KOPT-K1 (cell line): ENCODE data around the gene SPEN.
A peak's percentile ranks its signal among the peaks of the same experiment; 100 is the strongest.
"Not testable (repeated sequence)": the region's sequence is repeated elsewhere in the genome, so short reads cannot be mapped to it uniquely, and the experiment has no call there.

Experiments
- H3K27ac ChIP-seq: fragments of 200-600 bp; sonication (generic); 2 replicates; pipeline ENCODE4 v1.5.1; 2016; ENCODE audit warnings: antibody characterized with exemption, mild to moderate bottlenecking, low read depth, low read length; ENCODE audit not compliant: poor library complexity, severe bottlenecking
- H3K36me3 ChIP-seq: fragments of 200-600 bp; sonication (generic); 2 replicates; pipeline ENCODE4 v1.5.1; 2017; ENCODE audit warnings: antibody characterized with exemption, mild to moderate bottlenecking, low read length, moderate library complexity; ENCODE audit not compliant: insufficient read depth
- H3K9me3 ChIP-seq: fragments of 200-600 bp; sonication (generic); 2 replicates; pipeline ENCODE4 v1.5.1; 2017; ENCODE audit warnings: antibody characterized with exemption, low read length, mild to moderate bottlenecking; ENCODE audit not compliant: insufficient read depth, poor library complexity, severe bottlenecking

Gene SPEN

DNA sequence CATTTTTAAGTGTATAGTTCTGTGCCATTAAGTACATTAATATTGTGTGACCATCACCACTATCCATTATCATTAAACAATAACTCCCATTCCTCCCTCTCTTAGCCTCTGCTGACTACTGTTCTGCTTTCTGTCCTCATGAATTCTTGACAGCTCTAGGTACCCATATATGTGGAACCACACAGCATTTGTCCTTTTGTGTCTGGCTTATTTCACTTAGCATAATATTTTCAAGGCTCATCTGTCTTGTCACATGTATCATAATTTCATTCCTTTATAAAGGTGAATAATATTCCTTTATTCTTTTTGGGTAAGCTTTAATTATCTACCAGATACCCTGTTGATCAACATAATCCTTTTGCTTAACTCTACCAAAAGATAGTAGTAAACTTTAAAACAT, 47.7 kb downstream of the SPEN start:
- no peak overlapping the region for H3K27ac ChIP-seq
- peaks cover 56% of the 10 kb centered on the region for H3K36me3 ChIP-seq
- no peaks in the 10 kb centered on the region for H3K9me3 ChIP-seq

DNA sequence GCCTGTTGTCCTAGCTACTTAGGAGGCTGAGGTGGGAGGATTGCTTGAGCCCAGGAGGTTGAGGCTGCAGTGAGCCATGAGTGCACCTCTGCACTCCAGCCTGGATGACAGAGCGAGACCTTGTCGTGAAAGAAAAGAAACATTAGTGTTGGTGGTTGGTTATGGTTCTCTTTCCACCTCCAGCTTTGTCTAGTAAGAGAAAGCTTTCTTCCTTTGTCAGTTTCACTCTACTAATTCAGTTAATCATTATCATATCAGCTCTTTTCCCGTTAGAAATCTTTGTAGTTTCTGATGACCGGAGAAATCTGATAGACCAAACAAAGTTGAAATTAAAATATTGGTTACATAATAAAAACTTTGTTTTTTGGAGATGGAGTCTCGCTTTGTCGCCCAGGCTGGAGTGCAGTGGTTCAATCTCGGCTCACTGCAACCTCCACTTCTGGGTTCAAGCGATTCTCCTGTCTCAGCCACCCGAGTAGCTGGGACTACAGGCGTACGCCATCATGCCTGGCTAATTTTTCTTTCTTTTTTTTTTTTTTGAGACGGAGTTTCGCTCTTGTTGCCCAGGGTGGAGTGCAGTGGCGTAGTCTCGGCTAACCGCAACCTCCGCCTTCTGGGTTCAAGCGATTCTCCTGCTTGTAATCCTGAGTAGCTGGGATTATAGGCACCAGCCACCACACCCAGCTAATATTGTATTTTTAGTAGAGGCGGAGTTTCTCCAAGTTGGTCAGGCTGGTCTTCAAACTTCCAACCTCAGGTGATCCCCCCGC, 49.5 kb downstream of the SPEN start:
- H3K36me3 ChIP-seq, result peaks cover 42% of the 10 kb centered on the region
- not testable (repeated sequence) for H3K9me3 ChIP-seq, H3K27ac ChIP-seq

DNA sequence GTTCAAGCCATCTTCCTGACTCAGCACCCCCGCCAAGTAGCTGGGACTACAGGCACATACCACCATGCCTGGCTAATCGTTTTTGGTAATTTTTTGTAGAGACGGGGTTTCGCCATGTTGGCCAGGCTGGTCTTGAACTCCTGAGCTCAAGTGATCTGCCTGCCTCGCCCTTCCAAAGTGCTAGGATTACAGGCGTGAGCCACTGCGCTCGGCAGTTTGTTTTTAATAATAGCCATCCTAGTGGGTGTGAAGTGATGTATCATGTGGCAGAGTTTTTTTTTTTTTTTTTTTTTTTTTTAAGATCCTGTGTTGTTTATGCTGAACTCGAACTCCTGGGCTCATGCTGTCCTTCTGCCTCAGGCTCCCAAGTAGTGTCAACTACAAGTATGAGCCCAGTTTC, 51.8 kb downstream of the SPEN start:
- Histone ChIP-seq H3K27ac (no peak overlapping the region), H3K9me3 (no peaks in the 10 kb centered on the region), H3K36me3 (peaks cover 33% of the 10 kb centered on the region)

DNA sequence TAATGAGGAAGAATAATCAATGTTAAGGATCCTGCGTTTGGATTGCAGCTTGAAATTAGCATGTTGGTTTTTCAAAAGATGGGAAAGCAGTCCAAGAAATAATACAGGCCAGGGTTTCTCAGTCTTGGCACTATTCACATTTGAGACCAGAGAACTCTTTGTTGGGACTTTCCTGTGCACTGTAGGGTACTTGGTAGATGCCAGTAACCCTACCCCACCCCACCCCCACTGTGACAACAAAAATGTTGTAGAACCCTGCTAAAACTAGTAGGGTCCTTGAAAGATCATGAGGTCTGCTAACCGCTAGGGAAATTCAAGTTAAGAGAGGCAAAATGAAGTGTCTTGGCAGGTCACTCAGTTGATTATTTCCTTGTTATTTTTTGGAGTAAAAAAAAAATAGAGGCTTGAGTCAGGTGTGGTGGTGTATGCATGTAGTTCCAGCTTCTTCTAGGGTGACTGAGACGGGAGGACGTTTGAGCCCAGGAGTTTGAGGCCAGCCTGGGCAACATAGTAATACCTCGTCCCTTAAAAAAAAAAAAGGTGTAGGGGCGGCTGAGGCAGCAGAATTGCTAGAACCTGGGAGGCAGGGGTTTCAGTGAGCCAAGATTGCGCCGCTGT, 53.3 kb downstream of the SPEN start:
- no peaks in the 10 kb centered on the region for H3K9me3 ChIP-seq
- peaks cover 36% of the 10 kb centered on the region for H3K36me3 ChIP-seq
- H3K27ac ChIP-seq, result no peak overlapping the region

DNA sequence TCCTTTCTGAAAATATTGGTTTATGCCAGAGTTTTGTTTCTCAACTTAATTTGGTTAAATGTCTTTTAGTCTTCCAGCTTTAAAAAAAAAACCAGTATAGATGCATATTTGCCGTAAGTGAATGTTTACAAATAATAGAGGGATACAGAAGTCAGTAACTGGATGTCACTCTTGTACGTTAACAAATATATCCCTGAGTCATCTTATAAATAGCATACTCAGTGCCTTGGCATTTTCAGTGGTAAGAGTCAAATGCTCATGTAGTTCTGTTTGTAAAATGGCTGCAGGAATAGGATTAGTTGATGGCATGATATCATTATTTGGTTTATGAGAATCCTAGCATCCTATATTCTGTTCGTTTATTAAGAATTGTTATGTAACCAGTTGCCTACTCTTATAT, 55.4 kb downstream of the SPEN start:
- H3K27ac ChIP-seq, result no peak overlapping the region
- H3K36me3 ChIP-seq, result peaks cover 53% of the 10 kb centered on the region
- no peaks in the 10 kb centered on the region for H3K9me3 ChIP-seq

DNA sequence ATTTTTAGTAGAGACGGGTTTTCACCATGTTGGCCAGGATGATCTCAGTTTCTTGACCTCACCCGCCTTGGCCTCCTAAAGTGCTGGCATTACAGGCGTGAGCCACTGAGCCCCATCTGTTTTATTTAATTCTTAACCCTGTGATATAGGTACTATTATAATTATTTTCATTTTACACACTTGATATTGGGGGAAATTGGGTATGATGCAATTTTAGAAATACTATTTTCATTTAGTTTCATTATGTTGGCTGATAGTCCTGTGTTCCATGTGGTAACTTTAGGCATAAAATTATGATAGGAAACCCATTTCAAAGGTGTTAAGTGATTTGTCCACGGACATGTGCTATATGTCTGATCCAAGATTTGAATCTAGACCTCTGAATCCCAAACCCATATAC, 61.1 kb downstream of the SPEN start:
- H3K9me3 ChIP-seq, result no peaks in the 10 kb centered on the region
- no peak overlapping the region for H3K27ac ChIP-seq
- peaks cover 88% of the 10 kb centered on the region for H3K36me3 ChIP-seq

- Histone ChIP-seq H3K36me3 (peaks cover 92% of the 10 kb centered on the region), H3K9me3 (no peaks in the 10 kb centered on the region), H3K27ac (no peak overlapping the region)
Observed at GRCh38 chr1:15911141-15911540, 63.6 kb downstream of the SPEN start.

DNA sequence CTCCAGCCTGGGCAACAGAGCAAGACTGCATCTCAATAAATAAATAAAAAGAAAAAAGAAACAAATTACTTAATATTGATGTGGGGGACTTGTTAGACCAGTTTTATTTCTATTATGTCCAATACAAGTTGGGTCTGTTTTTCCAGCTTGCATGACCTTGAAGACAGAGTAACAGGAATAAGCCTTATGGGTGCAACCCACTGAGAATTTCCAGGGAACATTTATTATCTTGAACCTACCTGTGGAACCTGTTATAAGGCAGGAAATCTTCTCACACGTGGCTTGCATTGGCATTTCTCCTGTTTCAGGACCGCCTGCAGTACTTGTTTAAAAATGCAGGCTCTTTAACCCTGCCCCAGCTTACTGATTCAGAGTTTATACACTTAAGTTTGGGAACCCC, 64.4 kb downstream of the SPEN start:
- H3K27ac ChIP-seq, result no peak overlapping the region
- H3K9me3 ChIP-seq, result no peaks in the 10 kb centered on the region
- peaks cover 92% of the 10 kb centered on the region for H3K36me3 ChIP-seq

DNA sequence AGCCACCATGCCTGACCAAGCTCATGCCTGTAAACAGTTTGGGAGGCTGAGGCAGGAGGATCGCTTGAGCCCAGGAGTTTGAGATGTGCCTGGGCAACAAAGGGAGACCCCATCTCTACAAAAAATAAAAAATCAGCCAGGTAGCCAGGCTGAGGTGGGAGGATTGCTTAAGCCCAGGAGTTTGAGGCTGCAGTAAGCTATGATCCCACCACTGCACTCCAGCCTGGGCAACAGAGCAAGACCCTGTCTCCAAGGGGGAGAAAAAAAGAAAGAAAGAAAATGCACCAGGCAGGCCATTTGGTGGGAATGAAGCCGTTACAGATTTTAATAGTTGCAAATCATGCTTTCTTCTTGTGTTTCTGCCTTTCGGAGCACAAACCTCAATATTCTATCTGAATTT, 66.1 kb downstream of the SPEN start:
- H3K36me3 ChIP-seq, result peaks cover 94% of the 10 kb centered on the region
- not testable (repeated sequence) for H3K27ac ChIP-seq, H3K9me3 ChIP-seq

- no peaks in the 10 kb centered on the region for H3K9me3 ChIP-seq
- peak overlapping the region; percentile 30 for H3K27ac ChIP-seq
- peaks cover 95% of the 10 kb centered on the region for H3K36me3 ChIP-seq
Observed at GRCh38 chr1:15915991-15916390, 68.5 kb downstream of the SPEN start.

DNA sequence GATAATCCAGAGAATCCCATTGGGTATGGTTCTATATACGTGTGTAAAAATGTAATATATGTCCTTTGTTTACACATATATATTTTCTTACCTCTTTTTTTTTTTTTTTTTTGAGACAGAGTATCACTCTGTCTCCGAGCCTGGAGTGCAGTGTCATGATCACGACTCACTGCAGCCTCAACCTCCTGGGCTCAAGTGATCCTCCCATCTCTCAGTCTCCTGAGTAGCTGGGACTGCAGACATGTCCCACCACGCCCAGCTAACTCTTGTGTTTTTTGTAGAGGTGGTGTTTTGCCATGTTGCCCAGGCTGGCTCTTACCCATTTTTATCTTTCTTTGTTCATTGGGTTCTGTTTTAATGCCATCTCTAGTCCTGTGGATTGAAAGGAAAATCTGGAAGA, 68.9 kb downstream of the SPEN start:
- Histone ChIP-seq H3K36me3 (peaks cover 95% of the 10 kb centered on the region), H3K9me3 (no peaks in the 10 kb centered on the region), H3K27ac (peak overlapping the region; percentile 30)

- H3K36me3 ChIP-seq, result peaks cover 95% of the 10 kb centered on the region
- no peaks in the 10 kb centered on the region for H3K9me3 ChIP-seq
- no peak overlapping the region for H3K27ac ChIP-seq
Observed at GRCh38 chr1:15916916-15917315, 69.4 kb downstream of the SPEN start.

GRCh38 chr1:15918962-15919715, 71.6 kb downstream of the SPEN start:
- Histone ChIP-seq H3K27ac (no peak overlapping the region), H3K9me3 (no peaks in the 10 kb centered on the region), H3K36me3 (peaks cover 95% of the 10 kb centered on the region)

DNA sequence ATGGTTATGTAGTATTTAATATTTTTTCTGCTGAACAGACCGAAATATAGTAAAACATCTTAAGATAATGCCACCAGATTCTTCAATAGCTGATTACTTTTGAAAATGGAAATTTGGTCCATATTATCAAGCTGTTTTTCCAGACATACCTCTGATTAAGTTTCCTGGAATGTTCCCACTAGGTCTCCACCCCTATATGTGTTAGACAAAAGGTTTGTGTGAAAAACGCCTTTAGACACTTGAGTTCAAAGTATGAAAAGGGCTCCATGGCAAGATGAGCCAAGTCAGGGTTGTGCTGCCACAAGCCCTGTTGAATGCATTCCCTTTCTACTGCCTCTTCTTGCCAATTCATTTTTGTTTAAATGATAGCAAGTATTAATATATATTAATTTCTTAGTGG, 75.7 kb downstream of the SPEN start:
- Histone ChIP-seq H3K27ac (no peak overlapping the region), H3K36me3 (peaks cover 98% of the 10 kb centered on the region), H3K9me3 (no peaks in the 10 kb centered on the region)

DNA sequence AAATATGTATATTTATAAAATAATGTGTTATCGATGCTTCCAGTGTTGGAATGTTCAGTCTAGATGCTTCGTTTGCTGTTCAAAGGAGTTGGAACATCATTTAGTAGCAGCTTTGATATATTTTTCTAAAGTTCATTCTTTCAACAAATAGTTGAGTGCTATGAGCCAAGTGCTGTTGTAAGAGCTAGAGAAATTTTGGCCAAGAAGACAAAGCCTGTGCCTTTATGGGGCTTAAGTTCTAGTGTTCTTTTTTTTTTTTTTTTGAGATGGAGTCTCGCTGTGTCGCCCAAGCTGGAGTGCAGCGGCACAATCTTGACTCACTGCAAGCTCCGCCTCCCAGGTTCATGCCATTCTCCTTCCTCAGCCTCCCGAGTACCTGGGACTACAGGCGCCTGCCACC, 78.9 kb downstream of the SPEN start:
- not testable (repeated sequence) for H3K27ac ChIP-seq, H3K9me3 ChIP-seq
- H3K36me3 ChIP-seq, result peaks cover 99% of the 10 kb centered on the region
